GM12878 (cell line): ENCODE data around the gene FGD5. TPM values are rescaled to one million over a fixed set of nuclear protein-coding genes. Genes with fewer than 3 reads are reported as not detected.

ENCODE experiments used
- ATAC-seq: fragments of 200-7000 bp; cut with Tn5 transposase; 3 replicates; pipeline ENCODE4 v1.9.1; 2020; ENCODE audit warnings: mild to moderate bottlenecking, moderate library complexity
- BruUV-seq: library from RNA; stranded (reverse); fragments of 400-500 nt; replicated peaks from 2 replicates; lab custom pipeline; 2021; lab: Mats Ljungman, UMichigan
- CTCF ChIA-PET: fragments of 300-600 bp; sonication (Branson Sonifier 250); formaldehyde crosslinking; extraction: SDS; loops from one replicate; lab custom pipeline; 2021; ENCODE audit warnings: inconsistent platforms; lab: Yijun Ruan, JAX
- POLR2A ChIA-PET: fragments of 350-600 bp; formaldehyde crosslinking; extraction: SDS; loops from one replicate; lab custom pipeline; 2021; ENCODE audit warnings: inconsistent platforms; lab: Charles Lee
- RAD21 ChIA-PET: fragments of 300-600 bp; sonication (Branson Sonifier 250); formaldehyde crosslinking; loops from one replicate; lab custom pipeline; 2023; ENCODE audit warnings: antibody characterized with exemption; ENCODE audit not compliant: unreplicated experiment; lab: Charles Lee
- SMC1A ChIA-PET: fragments of 300-600 bp; sonication (Branson Sonifier 250); formaldehyde crosslinking; loops from one replicate; lab custom pipeline; 2023; ENCODE audit not compliant: unreplicated experiment, uncharacterized antibody; lab: Charles Lee
- DNase-seq: peaks from one replicate; pipeline ENCODE4 v3.0.0-alpha.2; 2011; ENCODE audit warnings: low read depth, low spot score
- FAIRE-seq: peaks from 3 replicates; lab custom pipeline; 2011; peaks lifted over from hg19 to GRCh38; lab: Jason Lieb, UNC
- H2AFZ ChIP-seq: 2 replicates; pipeline ENCODE4 v1.6.0; 2011; ENCODE audit warnings: low read depth, low read length, control low read depth; ENCODE audit not compliant: control insufficient read depth
- H3K27ac ChIP-seq: 2 replicates; pipeline ENCODE4 v1.5.1; 2011; ENCODE audit warnings: control low read depth; ENCODE audit not compliant: control insufficient read depth, insufficient read depth
- H3K27me3 ChIP-seq, 2 experiments: replicated peaks in 1 of 2; 2 replicates each; pipeline versions ENCODE4 v1.6.0 to v1.6.1; 2011; ENCODE audit warnings: low read length in 1 of 2; ENCODE audit not compliant: control insufficient read depth in 2 of 2, insufficient read depth in 2 of 2
- H3K36me3 ChIP-seq, 2 experiments: 2 replicates each; pipeline ENCODE4 v1.5.1; 2011; ENCODE audit warnings: low read length in 1 of 2; ENCODE audit not compliant: control insufficient read depth in 2 of 2, insufficient read depth in 2 of 2
- H3K4me1 ChIP-seq: 2 replicates; pipeline ENCODE4 v1.6.1; 2011; ENCODE audit warnings: mild to moderate bottlenecking, low read length, moderate library complexity, mixed read lengths; ENCODE audit not compliant: control insufficient read depth, insufficient read depth
- H3K4me2 ChIP-seq: 2 replicates; pipeline ENCODE4 v1.6.0; 2011; ENCODE audit warnings: control low read depth; ENCODE audit not compliant: control insufficient read depth, insufficient read depth
- H3K4me3 ChIP-seq: fragments of 200-600 bp; sonication (generic); 2 replicates; pipeline ENCODE4 v1.5.1; 2016
- H3K79me2 ChIP-seq: 2 replicates; pipeline ENCODE4 v1.6.0; 2011; ENCODE audit warnings: low read length; ENCODE audit not compliant: control insufficient read depth, insufficient read depth
- H3K9ac ChIP-seq: 2 replicates; pipeline ENCODE4 v1.8.0; 2011; ENCODE audit warnings: low read length, control low read depth, mixed read lengths; ENCODE audit not compliant: control insufficient read depth, insufficient read depth
- H3K9me3 ChIP-seq: replicated peaks from 3 replicates; pipeline ENCODE4 v1.5.1; 2011; ENCODE audit warnings: mild to moderate bottlenecking, low read length; ENCODE audit not compliant: control insufficient read depth, insufficient read depth
- H4K20me1 ChIP-seq: 2 replicates; pipeline ENCODE4 v1.6.0; 2011; ENCODE audit not compliant: control insufficient read depth, insufficient read depth
- ATF7 ChIP-seq: fragments of 450-650 bp; IDR thresholded peaks from 2 replicates; pipeline ENCODE4 v1.6.1; 2016; ENCODE audit warnings: low read depth, mild to moderate bottlenecking
- CBFB ChIP-seq: IDR thresholded peaks from 2 replicates; pipeline ENCODE4 v1.6.1; 2016; ENCODE audit warnings: antibody characterized with exemption, low read depth
- EED ChIP-seq: sonication (generic); IDR thresholded peaks from 2 replicates; pipeline ENCODE4 v1.6.1; 2016; ENCODE audit warnings: antibody characterized with exemption, low read depth
- EGR1 ChIP-seq, 2 experiments: IDR thresholded peaks; 1 replicate in 1 of 2; 2 replicates in 1 of 2; pipeline ENCODE4 v1.6.1; 2011 to 2012; ENCODE audit warnings: low read depth in 2 of 2, low read length in 2 of 2, borderline replicate concordance in 1 of 2, mild to moderate bottlenecking in 1 of 2, moderate library complexity in 1 of 2
- IKZF2 ChIP-seq, 2 experiments: fragments of 450-650 bp; IDR thresholded peaks; 2 replicates each; pipeline ENCODE4 v1.6.1; 2017; ENCODE audit warnings: mild to moderate bottlenecking in 2 of 2, moderate library complexity in 2 of 2
- KDM1A ChIP-seq: fragments of 200-600 bp; sonication (generic); IDR thresholded peaks from 2 replicates; pipeline ENCODE4 v1.6.1; 2016; ENCODE audit warnings: borderline replicate concordance
- MXI1 ChIP-seq: fragments of 150-350 bp; IDR thresholded peaks from 2 replicates; pipeline ENCODE4 v1.6.1; 2011; ENCODE audit warnings: low read depth, mild to moderate bottlenecking, inconsistent platforms, low read length, improper control_type of control experiment
- NFYB ChIP-seq: IDR thresholded peaks from 2 replicates; pipeline ENCODE4 v1.6.1; 2011; ENCODE audit warnings: low read depth, mild to moderate bottlenecking, low read length, improper control_type of control experiment, moderate library complexity; ENCODE audit not compliant: insufficient read depth
- NR2C1 ChIP-seq: fragments of 450-650 bp; IDR thresholded peaks from 2 replicates; pipeline ENCODE4 v1.6.1; 2017; ENCODE audit warnings: antibody characterized with exemption, mild to moderate bottlenecking, moderate library complexity
- POLR2AphosphoS2 ChIP-seq: IDR thresholded peaks from 2 replicates; pipeline ENCODE4 v1.6.1; 2011; ENCODE audit warnings: low read depth, mild to moderate bottlenecking, low read length, improper control_type of control experiment, moderate library complexity
- STAT1 ChIP-seq: fragments of 450-650 bp; conservative IDR thresholded peaks from 2 replicates; pipeline ENCODE4 v1.6.1; 2014; ENCODE audit warnings: antibody characterized with exemption, mild to moderate bottlenecking
- SUPT20H ChIP-seq: IDR thresholded peaks from 2 replicates; pipeline ENCODE4 v1.6.1; 2011; ENCODE audit warnings: low read depth, mild to moderate bottlenecking, low read length, moderate library complexity, borderline replicate concordance; ENCODE audit not compliant: control insufficient read depth
- ZNF384 ChIP-seq: IDR thresholded peaks from 2 replicates; pipeline ENCODE4 v1.6.1; 2012; ENCODE audit warnings: low read depth, mild to moderate bottlenecking, low read length, improper control_type of control experiment, borderline replicate concordance
- WGBS: methylation state at CpG from one replicate; pipeline ENCODE4 v1.1.6; 2016; ENCODE audit warnings: low lambda C conversion rate; ENCODE audit not compliant: insufficient replicate concordance, insufficient coverage; ENCODE audit errors: missing lambda C conversion rate; 5-methylcytosine and 5-hydroxymethylcytosine counted together
- in situ Hi-C: fragments of 300-500 bp; cut with MboI; formaldehyde crosslinking; loops from 9 replicates; pipeline ENCODE4 v1.14.3; 2018; ENCODE audit warnings: mixed read lengths
- intact Hi-C: fragments of 100-400 bp; cut with micrococcal nuclease; formaldehyde crosslinking; loops from one replicate; pipeline ENCODE4 v1.14.2; 2022; ENCODE audit not compliant: unreplicated experiment
- polyA plus RNA-seq, 11 experiments: library from polyadenylated mRNA; depleted of rRNA in 4 of 11; unstranded in 6 of 11; stranded (reverse) in 5 of 11; fragments of >200 nt; fragmentation: Nextera tagmentation in 4 of 11; fragmentation: Illumina TruSeq in 1 of 11; extraction: Ambion mirVana in 4 of 11; extraction: Trizol in 1 of 11; gene quantifications; 1 replicate in 1 of 11; 2 replicates in 10 of 11; pipeline versions ENCODE4 v1.2.1 to v1.2.3, GENCODE V29; 2011 to 2016; ENCODE audit warnings: inconsistent platforms in 2 of 11, missing spikeins in 2 of 11, low read depth in 1 of 11
- total RNA-seq, 4 experiments: library from RNA; depleted of rRNA in 3 of 4; stranded (reverse); fragments of >200 nt in 3 of 4; fragmentation: Illumina TruSeq in 1 of 4; extraction: Trizol in 1 of 4; gene quantifications; 2 replicates each; pipeline versions ENCODE4 v1.2.1 to v1.2.3, GENCODE V29; 2013 to 2021

The FGD5 gene
- total and polyA plus RNA-seq, 10 of the 15 experiments (the other 5 are each of a cell fraction or from before 2014, with no cell fraction given), result 0.03 to 0.13 (median 0.11) TPM; not detected in 3

DNA sequence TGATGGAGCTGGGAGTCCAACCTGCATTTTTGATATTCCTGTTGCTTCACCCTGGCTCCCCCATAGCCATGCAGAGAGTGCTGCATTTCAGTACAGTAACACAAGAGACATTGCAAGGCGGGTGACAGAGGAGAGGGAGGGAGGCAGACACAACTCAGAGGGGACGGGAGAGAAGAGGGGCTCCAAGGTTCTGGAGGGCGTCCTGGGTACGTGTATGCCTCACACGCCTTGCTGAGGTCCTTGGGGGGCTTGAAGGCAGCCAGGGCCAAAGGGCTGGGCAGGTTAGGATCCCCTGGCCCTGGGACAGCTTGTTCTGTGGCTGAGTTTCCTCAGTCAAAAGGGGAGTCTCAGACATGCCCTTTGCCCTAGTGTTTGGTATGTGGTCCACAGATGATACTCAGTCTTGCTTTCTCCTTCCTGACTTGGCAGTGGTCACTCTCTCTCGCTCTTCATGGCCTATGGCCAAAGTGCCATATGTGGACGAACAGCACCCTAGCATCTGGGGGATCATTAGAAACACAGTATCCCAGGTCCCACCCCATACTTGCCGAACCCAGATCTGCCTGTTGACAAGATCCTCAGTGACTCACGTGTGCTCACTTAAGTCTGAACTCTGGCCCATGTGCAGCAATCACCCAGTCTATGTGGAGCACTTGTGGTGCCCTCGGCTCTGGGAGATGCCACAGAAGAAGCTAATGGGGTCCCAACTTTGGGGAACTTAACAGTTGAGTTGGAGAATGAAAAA lies 52.9 kb downstream of the FGD5 start:
- H3K27me3 ChIP-seq, result peaks cover 0 to 1% of the 10 kb centered on the region in 2 experiments; a peak in 2 of 4 replicates
- ChIA-PET RAD21 (no interaction called here), POLR2A (no interaction called here), CTCF (interaction anchor here (0.9 kb wide), 1 partner anchor 49 kb away, joined by 3 read pairs; no protein-coding TSS in a partner anchor), SMC1A (no interaction called here)
- FAIRE-seq (no peak), ATAC-seq (no peak), DNase-seq (no peak)
- no peaks in the 10 kb centered on the region for H3K79me2 ChIP-seq
- H4K20me1 ChIP-seq, result no peaks in the 10 kb centered on the region
- WGBS, result 6% methylated on average over 10 of the region's 10 CpGs
- intact Hi-C loops (no loop called here), in situ Hi-C loops (no loop called here)
- no peak overlapping the region for H3K4me2 ChIP-seq
- H3K9ac ChIP-seq, result no peak overlapping the region
- no peaks in the 10 kb centered on the region for H3K9me3 ChIP-seq
- no TSS peak for BruUV-seq
- peaks cover 6% of the 10 kb centered on the region for H3K4me1 ChIP-seq
- no peak overlapping the region for H2AFZ ChIP-seq
- no peak overlapping the region for H3K27ac ChIP-seq
- no peaks in the 10 kb centered on the region for H3K36me3 ChIP-seq
- H3K4me3 ChIP-seq, result no peak overlapping the region
- no peak for TF ChIP-seq EGR1 (IDR thresholded peaks at IDR 0.05; ENCODE audit: borderline replicate concordance in 1 of 2, low read depth in 2 of 2, low read length in 2 of 2)
- no peak for TF ChIP-seq POLR2AphosphoS2
- TF ChIP-seq KDM1A, result no peak
- TF ChIP-seq NR2C1, result no peak
- TF ChIP-seq NFYB, result no peak
- TF ChIP-seq IKZF2 (IDR thresholded peaks at IDR 0.05), result no peak
- no peak for TF ChIP-seq ZNF384
- TF ChIP-seq STAT1, result no peak
- TF ChIP-seq CBFB, result no peak
- no peak for TF ChIP-seq SUPT20H
- TF ChIP-seq MXI1, result no peak
- no peak for TF ChIP-seq EED
- no peak for TF ChIP-seq ATF7
